ELF-1 (cell line): ENCODE results near the gene PDIA5.

Experiments
- DNase-seq: peaks from one replicate; pipeline ENCODE4 v3.0.0-alpha.2; 2016; ENCODE audit warnings: low read depth, low spot score

Gene PDIA5

DNA sequence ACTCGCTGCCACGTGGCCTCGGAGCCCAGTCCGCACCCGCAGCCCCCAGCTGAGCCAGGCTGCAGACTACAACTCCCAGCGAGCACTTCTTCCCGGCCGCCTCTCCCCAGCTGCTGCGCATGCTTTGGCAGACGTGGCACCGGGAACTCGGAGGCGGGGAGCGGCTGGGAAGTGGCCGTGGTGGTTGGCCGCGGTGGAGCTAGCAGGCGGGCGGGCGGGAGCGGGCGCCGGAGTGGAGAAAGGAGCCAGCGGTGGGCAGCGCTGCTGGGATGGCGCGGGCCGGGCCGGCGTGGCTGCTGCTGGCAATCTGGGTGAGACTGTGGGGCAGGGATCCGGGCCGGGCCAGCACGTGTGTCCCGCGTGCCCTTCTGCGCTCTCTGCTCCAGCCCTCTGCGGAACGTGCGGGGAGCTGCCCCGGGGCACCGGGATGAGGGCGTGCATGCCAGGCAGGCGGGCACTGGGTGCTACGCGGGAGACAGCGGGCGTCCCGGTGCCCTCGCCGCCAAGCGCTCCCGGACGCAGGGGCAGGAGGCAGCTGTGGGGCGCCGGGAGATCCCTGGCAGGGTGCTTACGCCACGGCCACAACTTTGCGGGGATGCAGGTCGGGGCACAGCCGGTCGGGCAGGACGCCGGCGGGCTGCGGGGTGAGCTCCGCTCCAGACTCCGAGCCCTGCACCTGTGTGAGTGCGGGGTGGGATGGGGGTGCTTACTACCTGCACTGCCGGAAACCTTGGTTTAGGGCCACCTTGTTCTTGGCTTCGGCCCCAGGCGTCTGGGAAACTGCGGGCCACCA lies at the start of gene PDIA5:
Gene PDIA5, plus strand, starts transcription at position 130 of the 793 bp plus-strand sequence. Its CDS starts 140 bp downstream, at position 270.
- DNase-seq, result peak; percentile 94

DNA sequence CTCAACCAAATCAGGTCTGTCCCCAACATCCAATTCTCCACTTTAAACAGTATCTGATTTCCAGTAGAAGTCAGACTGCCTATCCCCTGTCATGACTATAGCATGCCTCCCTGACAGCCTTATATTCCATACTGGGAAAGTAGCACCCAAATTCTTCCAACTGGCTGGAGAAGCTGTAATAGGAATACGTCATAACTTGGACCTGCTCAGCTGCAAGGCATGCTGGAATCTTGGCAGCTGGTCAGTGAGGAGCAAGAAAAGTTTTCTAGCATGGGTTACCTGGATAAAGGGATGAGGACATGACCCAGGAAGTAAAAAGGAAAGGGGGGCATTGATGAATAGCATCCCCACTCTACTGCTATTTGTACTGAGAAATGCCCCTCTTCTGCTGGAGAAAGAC lies 48.1 kb upstream of the PDIA5 start:
- no peak for DNase-seq

DNA sequence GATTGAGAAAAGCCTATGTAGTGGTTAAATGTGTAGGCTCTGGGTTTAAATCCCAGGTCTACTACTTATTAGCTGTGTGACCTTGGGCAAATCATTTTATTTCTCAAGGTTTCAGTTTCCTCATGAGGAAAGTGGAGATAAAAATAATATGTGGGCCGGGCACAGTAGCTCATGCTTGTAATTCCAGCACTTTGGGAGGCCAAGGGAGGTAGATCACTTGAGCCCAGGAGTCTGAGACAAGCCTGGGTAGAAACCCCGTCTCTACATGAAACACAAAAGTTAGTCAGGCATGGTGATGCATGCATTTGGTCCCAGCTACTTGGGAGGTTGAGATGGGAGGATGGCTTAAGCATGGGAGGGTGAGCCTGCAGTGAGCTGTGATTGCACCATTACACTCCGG lies 47.7 kb upstream of the PDIA5 start:
- DNase-seq, result no peak

DNA sequence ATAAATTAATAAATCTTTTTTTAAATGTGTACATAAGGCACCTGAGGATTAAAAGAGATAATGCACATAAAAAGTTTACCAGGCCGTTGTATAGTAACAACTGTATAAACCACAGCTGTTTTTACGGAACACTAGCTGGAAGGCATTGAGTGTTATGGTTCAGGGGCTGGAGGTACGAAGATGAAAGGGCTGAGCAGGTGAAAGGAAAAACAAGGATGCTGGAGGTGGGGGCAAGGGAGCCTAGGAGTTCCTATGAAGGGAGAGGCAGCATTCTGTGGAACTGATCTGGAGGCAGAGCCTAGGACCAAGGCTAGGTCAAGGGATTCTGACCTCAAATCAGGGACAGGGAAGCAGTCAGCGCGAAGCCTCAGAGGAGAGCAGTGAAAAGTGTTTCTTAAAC lies 47.2 kb upstream of the PDIA5 start:
- DNase-seq, result no peak

DNA sequence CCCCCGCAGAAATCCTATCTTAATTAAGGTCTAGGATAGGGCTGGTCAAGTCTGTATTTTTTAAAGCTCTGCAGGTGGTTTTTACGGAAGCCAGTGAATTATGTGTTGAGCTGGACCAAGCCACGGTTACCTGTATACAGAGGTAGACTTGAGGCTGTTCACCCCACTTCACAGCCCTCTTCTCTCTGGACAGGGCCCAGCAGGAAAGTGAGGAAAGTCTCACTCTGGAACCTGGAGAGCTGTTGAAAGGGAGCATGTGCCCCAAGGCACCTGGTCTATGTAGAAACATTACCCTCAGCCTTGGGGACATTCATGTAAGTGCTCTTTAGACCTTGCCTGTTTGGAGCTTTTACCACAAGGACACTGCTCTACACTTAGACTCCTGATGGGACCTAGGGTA lies 46.1 kb upstream of the PDIA5 start:
- no peak for DNase-seq

DNA sequence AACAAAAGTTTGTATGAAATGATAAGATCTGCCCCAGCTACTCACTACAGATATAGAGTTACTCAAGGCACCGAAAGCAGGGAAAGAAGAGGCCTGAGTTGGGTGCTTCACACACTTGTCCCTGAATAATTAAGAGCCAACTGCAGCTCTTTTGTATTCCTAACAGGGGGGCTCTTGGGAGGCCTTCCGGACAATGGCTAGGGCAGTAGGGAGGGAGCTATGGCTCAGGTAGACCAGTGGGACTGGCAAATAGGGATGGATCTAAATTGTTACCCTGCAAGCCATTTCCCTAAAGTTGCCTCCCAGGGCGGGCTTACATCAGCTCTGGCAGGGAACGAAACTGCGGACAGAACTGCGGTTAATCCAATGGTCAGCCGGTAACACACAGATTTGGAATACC lies 45.4 kb upstream of the PDIA5 start:
- DNase-seq, result peak; percentile 27

DNA sequence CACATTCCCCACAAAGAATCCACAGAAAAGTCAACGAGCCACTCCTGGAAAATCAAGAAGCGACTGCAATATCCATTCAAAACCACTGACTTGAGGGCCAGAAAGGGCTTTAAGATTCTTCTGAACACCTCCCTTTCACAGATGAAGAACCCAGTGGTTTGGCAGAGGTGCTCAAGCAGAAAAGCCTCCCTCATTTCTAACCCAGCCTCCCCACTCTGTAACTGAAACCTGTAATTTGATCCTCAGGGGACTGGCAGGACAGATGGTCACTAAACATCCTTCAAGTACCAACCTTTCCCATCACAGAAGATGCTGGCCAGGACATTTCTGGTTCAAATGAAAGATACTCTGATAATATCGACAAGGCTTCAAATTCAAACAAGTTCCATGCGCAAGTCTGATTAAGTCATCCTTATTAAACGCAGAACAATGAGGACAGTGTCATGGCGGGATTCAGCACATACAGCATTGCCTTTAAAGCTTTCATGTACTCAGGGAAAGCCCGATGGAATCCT lies 44.8 kb upstream of the PDIA5 start:
- DNase-seq, result no peak

DNA sequence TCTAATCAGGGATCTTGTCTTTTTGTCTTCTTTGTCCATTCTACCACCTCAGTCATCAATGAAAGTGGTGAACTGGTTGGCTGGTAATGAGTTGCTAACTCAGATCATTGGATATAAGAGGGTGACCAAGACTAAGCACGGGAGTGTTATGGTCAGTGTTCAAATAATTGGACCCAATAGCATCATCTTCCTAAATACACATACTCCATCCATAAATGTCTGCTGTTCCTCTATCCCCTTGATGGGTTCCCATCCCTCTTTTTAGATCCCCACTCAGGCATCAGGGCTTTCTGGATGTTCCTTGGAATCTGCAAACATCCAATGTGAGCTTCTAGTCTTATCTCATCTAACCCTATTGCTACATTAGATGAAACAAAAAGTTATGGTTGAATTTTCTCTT lies 42.8 kb upstream of the PDIA5 start:
- DNase-seq, result no peak

DNA sequence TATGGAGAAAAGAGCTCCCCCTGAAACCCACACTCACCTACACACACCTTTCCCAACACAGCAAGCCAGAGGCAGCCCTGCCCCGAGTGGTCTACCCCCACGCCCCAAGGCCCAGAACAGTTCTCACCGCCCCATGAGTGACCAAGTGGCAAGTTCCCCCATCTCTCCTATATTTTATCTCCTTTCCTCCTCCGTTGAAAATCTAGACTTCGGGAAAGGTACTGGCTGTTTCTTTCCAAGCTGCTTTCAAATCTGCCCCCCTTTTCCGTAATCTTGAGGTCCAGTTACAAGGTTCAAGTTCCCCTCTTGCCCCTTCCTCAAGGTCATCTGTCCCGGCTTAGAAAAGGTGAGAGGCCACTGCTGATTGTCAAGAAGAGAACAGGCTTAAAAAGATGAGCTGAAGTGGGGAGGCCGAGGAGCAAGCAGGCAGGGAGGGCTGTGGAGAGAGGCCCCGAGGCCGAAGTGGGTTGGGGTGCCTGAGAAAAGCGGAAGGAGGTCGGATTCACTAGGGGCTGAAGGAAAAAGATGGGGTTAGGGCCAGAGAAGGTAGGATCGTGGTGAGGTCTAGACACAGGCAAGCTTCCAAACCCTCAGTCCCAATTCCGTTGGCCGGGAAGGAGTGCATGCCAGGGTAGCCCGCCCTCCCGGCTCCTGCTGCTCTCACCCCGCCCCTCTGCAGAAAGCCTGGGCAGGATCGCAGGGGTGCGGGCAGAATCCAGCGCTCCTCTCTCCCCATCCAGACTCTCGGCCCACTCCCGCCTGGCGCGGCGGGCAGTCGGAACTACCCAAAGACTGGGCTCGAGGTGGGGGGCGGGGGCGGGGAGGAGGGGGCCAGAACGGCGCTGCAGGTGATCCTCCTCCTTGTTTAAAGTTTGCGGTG lies 40.9 kb upstream of the PDIA5 start:
- DNase-seq, result peak; percentile 56

DNA sequence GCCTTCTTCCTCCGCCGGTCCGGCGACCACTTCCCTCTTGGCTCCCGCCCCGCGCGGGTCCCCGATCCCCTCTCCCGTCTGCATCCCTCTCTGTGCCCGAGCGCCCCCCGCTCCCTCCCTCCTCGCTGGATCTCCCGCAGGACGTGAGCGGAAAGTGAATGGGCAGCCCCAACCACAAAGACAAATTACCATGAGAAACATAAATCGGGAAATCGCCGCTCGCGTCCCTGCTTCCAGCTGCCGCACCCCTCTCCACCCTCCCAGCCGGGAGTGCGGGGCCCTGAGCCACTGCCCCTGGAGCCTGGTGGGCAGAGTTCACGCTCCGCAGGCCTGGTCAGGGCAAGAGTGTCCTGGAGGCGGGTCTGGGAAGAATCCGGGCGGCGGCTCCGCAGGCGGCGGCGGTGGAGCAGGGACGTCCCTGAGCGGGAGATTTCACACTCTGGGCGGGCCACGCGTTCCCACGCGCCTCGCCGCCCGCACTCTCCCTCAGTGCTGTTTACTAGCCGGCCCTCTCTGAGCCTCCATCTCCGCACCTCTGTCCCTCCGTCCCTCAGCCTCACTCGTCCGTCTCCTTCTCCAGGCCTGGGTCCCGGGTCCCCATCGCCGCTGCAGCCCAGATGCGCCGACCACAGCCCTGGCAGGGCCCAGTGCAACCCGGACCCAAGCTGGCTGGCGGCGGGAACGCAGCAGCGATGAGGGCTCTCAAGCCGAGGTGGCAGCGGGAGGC lies 40.1 kb upstream of the PDIA5 start:
- peak; percentile 47 for DNase-seq

DNA sequence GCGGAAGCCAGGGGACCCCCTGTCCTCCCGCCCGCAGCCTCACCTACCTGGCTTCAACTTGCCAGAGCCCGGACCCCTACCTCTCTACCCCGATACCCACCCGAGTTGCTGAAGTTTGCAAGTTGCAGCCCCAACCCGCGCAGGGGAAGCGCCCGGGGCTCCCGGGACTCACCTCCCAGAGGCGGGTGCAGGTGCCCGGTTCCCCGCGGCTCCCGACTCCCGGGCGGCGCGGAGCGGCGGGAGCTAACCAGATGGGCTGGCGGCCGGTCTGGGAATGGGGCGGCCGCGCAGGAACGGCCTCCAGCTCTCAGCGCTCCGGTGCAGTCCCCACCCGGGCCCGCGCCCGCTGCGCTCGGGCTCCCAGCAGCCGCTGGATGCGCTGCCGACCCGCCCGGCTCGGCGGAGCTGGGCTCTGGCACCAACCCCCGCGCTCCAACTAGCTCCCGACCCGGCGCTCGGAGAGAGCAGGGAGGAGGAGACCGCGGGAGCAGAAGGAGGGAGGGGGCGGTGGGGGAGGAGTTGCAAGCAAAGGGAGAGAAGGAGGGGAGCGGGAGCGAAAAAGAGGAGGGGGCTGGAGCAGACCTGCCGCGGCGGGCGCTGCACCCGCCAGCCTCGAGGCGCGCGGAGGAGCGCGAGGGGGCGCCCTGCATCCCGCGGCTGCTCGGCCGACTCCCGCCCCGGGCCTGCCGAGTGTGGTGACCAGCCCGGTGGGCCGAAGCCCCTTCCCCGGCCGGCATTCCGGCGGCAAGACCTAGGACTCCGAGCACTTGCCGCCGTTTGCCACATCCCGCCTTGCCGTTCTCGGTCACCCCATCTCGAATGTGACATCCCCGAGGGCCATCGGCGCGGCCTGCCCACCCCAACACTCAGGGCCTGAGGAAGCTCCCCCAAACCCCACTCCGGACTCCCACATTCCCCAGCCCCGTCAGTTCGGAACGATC lies 39.3 kb upstream of the PDIA5 start, which contains the start of gene SEMA5B:
Gene SEMA5B, minus strand, starts transcription at position 472 of the 941 bp plus-strand sequence. CDS start 66,500 bp downstream, outside the sequence.
- DNase-seq, result peak; percentile 80

DNA sequence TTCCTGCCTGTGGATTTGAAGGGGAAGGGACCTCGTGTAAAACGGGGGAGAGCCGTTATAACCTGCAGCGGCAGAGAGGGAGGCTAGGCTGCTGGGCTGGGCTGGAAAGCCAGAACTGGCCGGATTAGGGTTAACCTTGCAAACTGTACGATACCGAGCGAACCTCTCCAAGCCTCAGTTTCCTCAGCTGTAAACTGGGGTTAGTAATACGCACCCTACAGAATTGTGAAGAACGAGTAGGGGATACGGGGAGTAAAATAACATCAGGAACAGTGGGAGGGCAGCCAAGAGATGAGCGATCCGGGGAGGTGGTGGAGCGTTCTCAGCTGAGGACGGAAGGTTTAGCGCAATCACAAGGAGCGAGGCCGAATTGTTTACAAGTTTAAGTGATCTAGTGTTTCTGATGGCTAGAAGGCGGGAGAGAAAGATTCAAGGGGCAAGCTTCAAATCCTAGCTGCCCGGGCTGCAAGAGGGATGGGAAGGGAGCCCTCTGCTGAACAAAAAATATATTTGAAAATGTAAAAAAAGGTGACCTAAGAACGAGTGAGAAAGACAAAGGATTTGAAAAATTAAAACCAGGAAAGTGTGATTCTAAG lies 38.5 kb upstream of the PDIA5 start:
- DNase-seq, result peak; percentile 80

DNA sequence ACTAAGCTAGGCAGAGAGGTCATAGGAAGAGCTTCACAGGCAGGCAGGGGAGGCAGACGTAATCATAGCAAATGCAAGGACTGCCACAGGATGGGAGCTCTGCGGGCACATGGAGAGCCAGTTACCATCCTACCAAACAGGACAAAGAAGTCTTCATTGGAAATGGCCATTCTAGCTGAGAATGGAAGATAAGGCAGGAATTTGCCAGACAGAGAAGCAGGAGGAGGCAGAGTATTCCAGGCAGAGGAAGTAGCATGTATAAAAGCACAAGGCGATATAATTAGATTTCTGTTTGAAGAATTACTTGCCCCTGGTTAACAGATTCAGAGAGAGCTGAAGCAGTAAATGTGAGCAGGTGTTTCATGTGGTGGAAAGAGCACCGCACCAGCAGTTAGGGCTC lies 35.8 kb upstream of the PDIA5 start:
- DNase-seq, result no peak

DNA sequence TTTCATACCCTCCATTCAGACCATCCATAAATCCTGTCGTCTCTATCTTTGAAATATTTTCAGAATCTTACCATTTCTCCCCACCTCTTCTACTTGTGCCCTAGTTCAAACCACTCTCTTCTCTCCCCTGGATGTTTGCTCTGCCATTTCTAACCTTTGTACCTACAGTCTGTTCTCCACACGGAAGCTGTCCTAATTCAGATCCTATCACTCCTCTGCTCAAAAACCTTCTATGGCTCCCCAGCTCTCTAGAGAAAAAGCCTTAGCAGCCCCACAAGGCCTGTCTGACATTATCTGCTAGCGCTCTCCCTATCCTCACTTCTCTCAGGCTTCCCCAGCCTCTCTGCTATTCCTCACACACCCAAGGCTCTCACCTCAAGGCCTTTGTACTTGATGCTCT lies 34.8 kb upstream of the PDIA5 start:
- DNase-seq, result no peak

DNA sequence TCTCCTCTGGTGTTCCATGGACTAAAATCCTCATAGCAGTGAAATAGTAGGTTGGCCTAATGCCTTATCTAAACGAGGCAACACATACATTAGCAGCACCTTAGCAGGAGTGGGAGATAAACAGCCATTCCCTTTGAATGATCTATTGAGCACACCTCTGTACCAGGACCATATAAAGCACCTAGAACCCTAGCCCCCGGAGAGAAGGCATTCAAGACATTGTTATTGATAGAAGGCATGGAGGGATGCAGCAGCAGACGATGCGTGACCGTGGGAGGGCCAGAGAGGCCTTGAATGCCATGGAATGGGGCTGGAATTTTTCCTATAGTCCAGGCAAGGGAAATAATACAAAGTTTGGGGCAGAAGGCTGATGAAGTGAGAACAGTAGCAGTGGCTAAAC lies 32.7 kb upstream of the PDIA5 start:
- DNase-seq, result no peak

DNA sequence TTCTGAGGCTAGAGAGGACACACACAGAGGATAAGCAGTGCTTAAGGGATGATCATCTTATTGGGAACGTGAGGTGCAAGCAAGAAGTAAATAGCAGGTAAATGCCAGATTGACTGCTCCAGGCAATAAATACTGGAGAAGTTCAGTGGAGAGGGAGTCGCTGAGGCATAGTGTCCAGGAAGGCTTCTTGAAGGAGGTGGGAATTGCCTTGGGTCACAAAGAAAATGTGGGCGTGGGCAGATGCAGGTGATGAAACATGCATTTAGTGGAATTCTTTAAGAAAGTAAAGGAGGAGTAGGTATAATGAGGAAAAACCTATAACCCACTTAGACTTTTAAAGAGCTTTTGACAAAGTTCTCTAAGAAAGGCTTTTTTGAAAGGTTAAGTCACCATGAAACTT lies 31.8 kb upstream of the PDIA5 start:
- DNase-seq, result no peak

DNA sequence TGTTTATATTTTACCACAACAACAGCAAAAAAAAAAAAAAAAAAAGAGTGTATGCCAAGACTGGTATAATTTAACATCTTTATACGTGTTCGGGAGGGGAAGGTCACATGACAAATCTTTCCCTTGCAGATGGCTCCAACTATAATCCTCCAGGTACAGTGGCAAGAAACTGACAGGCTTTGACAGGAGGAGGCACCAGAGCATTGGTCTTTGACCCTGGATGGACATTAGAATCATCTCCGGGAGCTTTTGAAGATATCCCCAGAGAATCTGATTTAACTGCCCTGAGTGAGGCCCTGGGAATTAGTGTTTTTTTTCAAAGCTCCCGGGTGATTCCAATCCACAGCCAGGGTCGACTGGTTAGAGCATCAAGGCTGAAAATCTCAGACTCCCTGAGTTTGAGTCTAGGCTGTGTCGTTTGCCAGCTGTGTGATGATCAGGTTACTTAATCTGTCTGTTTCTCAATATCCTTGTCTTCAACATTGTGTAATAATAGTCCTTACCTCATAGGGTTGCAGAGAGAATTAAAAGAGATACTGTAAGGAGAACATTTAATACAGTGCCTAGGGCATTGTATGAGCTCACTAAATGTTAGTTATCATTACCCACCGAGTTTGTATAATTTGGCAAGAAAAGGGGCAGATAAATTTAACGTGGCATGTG lies 30.3 kb upstream of the PDIA5 start:
- no peak for DNase-seq

DNA sequence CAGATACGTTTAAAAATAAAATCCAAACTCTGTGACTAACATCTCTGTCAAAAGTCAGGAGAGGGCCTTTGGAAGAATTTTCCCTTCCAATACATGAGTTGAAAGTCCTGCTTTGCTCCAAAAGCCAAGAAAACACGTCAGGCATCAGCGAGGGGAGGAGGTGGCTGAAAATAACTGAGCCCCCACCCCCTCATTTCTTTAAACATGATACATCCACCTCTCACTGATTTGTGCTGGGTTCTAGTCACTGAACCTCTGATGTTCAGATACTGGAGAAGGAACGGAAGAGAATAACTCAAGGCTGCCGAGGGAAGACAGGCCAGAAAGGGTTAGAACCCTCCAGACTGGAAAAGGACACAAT lies 29.8 kb upstream of the PDIA5 start:
- DNase-seq, result no peak

DNA sequence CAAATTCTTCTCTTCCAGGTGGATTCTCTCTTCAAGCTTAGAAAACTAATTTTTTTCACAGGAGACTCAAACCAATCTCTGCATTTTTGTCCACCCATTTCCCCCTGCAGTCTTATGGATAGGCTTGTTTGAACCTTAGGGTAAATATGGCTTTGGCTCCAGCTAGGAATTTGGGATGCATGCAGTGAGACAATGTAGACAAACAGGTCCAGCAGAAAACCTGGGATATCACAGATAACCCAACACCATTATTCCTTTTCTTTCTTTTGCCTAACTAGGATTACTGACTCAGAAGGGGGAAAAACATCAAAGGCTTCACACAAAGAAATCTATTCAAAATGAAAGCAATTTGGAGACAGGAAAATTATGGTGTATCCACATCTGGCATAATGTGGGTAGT lies 28.1 kb upstream of the PDIA5 start:
- DNase-seq, result no peak

DNA sequence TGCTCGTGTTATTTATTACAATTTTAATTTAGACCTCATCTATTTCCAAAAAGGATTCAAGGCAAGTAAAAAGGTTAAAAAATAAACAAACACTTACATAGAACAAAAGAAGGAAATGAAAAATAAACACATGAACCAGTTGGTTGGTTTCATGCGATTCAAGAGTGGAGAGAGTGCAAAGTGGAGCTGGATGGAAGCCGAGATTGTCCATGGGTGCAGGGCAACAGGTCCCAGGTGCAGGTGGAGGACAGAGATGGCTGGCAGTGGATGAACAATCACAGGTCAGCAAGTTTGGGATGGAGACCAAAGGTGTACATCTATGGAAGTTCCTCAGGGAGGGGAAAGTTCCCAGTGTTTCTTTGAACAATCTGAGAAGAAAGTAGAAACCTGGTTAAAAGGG lies 27.6 kb upstream of the PDIA5 start:
- no peak for DNase-seq
